Measurements from ENCODE around the gene VCAM1. TPM values are rescaled to one million over a fixed set of nuclear protein-coding genes. Genes with fewer than 3 reads are reported as not detected.
A peak's percentile ranks its signal among the peaks of the same experiment; 100 is the strongest.

VCAM1 gene
- 10 to 100 TPM in 1 of 2 donors, 1 to 10 TPM in 1; 9.1 to 10.2 TPM for total RNA-seq
- polyA plus RNA-seq (ENCODE audit: insufficient read length in 6 of 6) = 10 to 100 TPM; 30.5 to 73.0 (median 53.6) TPM
- long read RNA-seq, donor 1, transcript VCAM1-205 (1 exons, 3,865 nt) = minor isoform, 9 of 20 reads
- long read RNA-seq, donor 1, transcript VCAM1-201 (9 exons, 3,083 nt) = major isoform, 11 of 20 reads
- long read RNA-seq, donor 1, partial matches to known transcripts = 0 of 20 reads
- long read RNA-seq, donor 1, other reads (novel, unspliced or antisense) = 0 of 20 reads
- long read RNA-seq, donor 2, transcript VCAM1-201 (9 exons, 3,083 nt) = major isoform, 7 of 15 reads
- long read RNA-seq, donor 2, transcript VCAM1-205 (1 exons, 3,865 nt) = major isoform, 7 of 15 reads
- long read RNA-seq, donor 2, partial matches to known transcripts = 0 of 15 reads
- long read RNA-seq, donor 2, other reads (novel, unspliced or antisense) = 0 of 15 reads
- long read RNA-seq, donor 3, transcript VCAM1-201 (9 exons, 3,083 nt) = major isoform, 18 of 20 reads
- long read RNA-seq, donor 3, partial matches to known transcripts = 0 of 20 reads
- long read RNA-seq, donor 3, other reads (novel, unspliced or antisense) = 0 of 20 reads
- long read RNA-seq, donor 4, partial matches to known transcripts = 0 of 3 reads
- long read RNA-seq, donor 4, other reads (novel, unspliced or antisense) = 1 of 3 reads
- long read RNA-seq, donor 5, transcript VCAM1-205 (1 exons, 3,865 nt) = minor isoform, 7 of 16 reads
- long read RNA-seq, donor 5, transcript VCAM1-201 (9 exons, 3,083 nt) = major isoform, 9 of 16 reads
- long read RNA-seq, donor 5, partial matches to known transcripts = 0 of 16 reads
- long read RNA-seq, donor 5, other reads (novel, unspliced or antisense) = 0 of 16 reads
- long read RNA-seq, donor 6, transcript VCAM1-201 (9 exons, 3,083 nt) = major isoform, 14 of 22 reads
- long read RNA-seq, donor 6, partial matches to known transcripts = 5 of 22 reads
- long read RNA-seq, donor 6, other reads (novel, unspliced or antisense) = 0 of 22 reads
- long read RNA-seq, donor 7, transcript VCAM1-201 (9 exons, 3,083 nt) = major isoform, 6 of 10 reads
- long read RNA-seq, donor 7, partial matches to known transcripts = 0 of 10 reads
- long read RNA-seq, donor 7, other reads (novel, unspliced or antisense) = 0 of 10 reads
- long read RNA-seq, donor 8, transcript VCAM1-201 (9 exons, 3,083 nt) = major isoform, 8 of 8 reads
- long read RNA-seq, donor 8, partial matches to known transcripts = 0 of 8 reads
- long read RNA-seq, donor 8, other reads (novel, unspliced or antisense) = 0 of 8 reads
- long read RNA-seq, donor 9 = 0 reads
- long read RNA-seq, donor 10, partial matches to known transcripts = 2 of 3 reads
- long read RNA-seq, donor 10, other reads (novel, unspliced or antisense) = 1 of 3 reads
- long read RNA-seq, donor 11, transcript VCAM1-205 (1 exons, 3,865 nt) = minor isoform, 10 of 29 reads
- long read RNA-seq, donor 11, transcript VCAM1-201 (9 exons, 3,083 nt) = major isoform, 13 of 29 reads
- long read RNA-seq, donor 11, partial matches to known transcripts = 6 of 29 reads
- long read RNA-seq, donor 11, other reads (novel, unspliced or antisense) = 0 of 29 reads
- long read RNA-seq, donor 12, partial matches to known transcripts = 0 of 2 reads
- long read RNA-seq, donor 12, other reads (novel, unspliced or antisense) = 0 of 2 reads

GRCh38 chr1:100719490-100719889 is at the start of gene VCAM1:
Gene VCAM1, plus strand, starts transcription at chr1:100719742. Its CDS starts 119 bp downstream, at chr1:100719861.
- intact Hi-C loops (cut with DNase I) = no loop called here
- H3K36me3 ChIP-seq = no peaks in the 10 kb centered on the region
- TF ChIP-seq CTCF (IDR thresholded peaks at IDR 0.05) = no peak
- ATAC-seq = peak; percentile 50
- no peaks in the 10 kb centered on the region for H3K9me3 ChIP-seq
- H3K27me3 ChIP-seq = no peaks in the 10 kb centered on the region
- peak in 2 of 4 donors; percentile 65 to 79 for DNase-seq
- peak within 1 kb of the TSS in 1 of 2 donors; percentile 8 for H3K4me3 ChIP-seq
- no peaks in the 10 kb centered on the region for H3K4me1 ChIP-seq
- peak within 1 kb of the TSS in 1 of 2 donors; percentile 13 for H3K27ac ChIP-seq

GRCh38 chr1:100670083-100670482 is 49.5 kb upstream of the VCAM1 start:
- Histone ChIP-seq H3K4me1 (no peaks in the 10 kb centered on the region), H3K27me3 (no peaks in the 10 kb centered on the region), H3K27ac (no peak overlapping the region), H3K4me3 (no peak overlapping the region), H3K36me3 (no peaks in the 10 kb centered on the region), H3K9me3 (peaks cover 0 to 10% of the 10 kb centered on the region in 2 donors)
- TF ChIP-seq CTCF (IDR thresholded peaks at IDR 0.05) = no peak
- no peak for ATAC-seq
- DNase-seq = peak in 2 of 4 donors; percentile 11 to 13
- intact Hi-C loops (cut with DNase I) = no loop called here

GRCh38 chr1:100671601-100672000 is 47.9 kb upstream of the VCAM1 start:
- Histone ChIP-seq H3K4me1 (no peaks in the 10 kb centered on the region), H3K36me3 (no peaks in the 10 kb centered on the region), H3K27me3 (no peaks in the 10 kb centered on the region), H3K4me3 (no peak overlapping the region), H3K27ac (no peak overlapping the region), H3K9me3 (peaks cover 0 to 13% of the 10 kb centered on the region in 2 donors)
- no peak for DNase-seq
- no peak for ATAC-seq
- no peak for TF ChIP-seq CTCF (IDR thresholded peaks at IDR 0.05)
- intact Hi-C loops (cut with DNase I) = no loop called here

- no peak overlapping the region for H3K4me3 ChIP-seq
- H3K9me3 ChIP-seq = peaks cover 0 to 4% of the 10 kb centered on the region in 2 donors
- intact Hi-C loops (cut with DNase I) = no loop called here
- TF ChIP-seq CTCF (IDR thresholded peaks at IDR 0.05) = no peak
- H3K27ac ChIP-seq = no peak overlapping the region
- no peaks in the 10 kb centered on the region for H3K36me3 ChIP-seq
- DNase-seq (no peak), ATAC-seq (no peak)
- H3K4me1 ChIP-seq = no peaks in the 10 kb centered on the region
- H3K27me3 ChIP-seq = no peaks in the 10 kb centered on the region
Observed at GRCh38 chr1:100683448-100684349, 35.8 kb upstream of the VCAM1 start.
